ENCODE measurements around the gene SLC39A7.

The SLC39A7 gene

GRCh38 chr6:33249732-33250630, 49.3 kb downstream of the SLC39A7 start:
- Histone ChIP-seq H3K4me1 (ENCODE audit: low read length) (peaks cover 7% of the 10 kb centered on the region), H3K27me3 (ENCODE audit: low read depth, low read length) (no peaks in the 10 kb centered on the region), H3K36me3 (replicated peaks; ENCODE audit: low read depth, low read length) (peaks cover 3% of the 10 kb centered on the region), H3K9ac (ENCODE audit: low read length) (peak overlapping the region; percentile 96), H3K4me2 (ENCODE audit: low read length) (peak overlapping the region; percentile 99), H3K27ac (ENCODE audit: low read length) (peak overlapping the region; percentile 72), H3K9me3 (ENCODE audit: insufficient read depth, low read length) (no peaks in the 10 kb centered on the region), H4K20me1 (ENCODE audit: insufficient read depth, low read length) (no peaks in the 10 kb centered on the region), H2AFZ (ENCODE audit: low read depth, low read length) (0 out of 2 replicates have a peak overlapping the region, but pooled peaks have one; percentile 61), H3K4me3 (ENCODE audit: low read length) (peak overlapping the region; percentile 99), H3K79me2 (ENCODE audit: low read length) (no peaks in the 10 kb centered on the region; the same call in 1 of the 2 replicates)
- no peak for TF ChIP-seq EZH2phosphoT487 (IDR thresholded peaks at IDR 0.05; ENCODE audit: low read depth)
- TF ChIP-seq, protein P1, sequence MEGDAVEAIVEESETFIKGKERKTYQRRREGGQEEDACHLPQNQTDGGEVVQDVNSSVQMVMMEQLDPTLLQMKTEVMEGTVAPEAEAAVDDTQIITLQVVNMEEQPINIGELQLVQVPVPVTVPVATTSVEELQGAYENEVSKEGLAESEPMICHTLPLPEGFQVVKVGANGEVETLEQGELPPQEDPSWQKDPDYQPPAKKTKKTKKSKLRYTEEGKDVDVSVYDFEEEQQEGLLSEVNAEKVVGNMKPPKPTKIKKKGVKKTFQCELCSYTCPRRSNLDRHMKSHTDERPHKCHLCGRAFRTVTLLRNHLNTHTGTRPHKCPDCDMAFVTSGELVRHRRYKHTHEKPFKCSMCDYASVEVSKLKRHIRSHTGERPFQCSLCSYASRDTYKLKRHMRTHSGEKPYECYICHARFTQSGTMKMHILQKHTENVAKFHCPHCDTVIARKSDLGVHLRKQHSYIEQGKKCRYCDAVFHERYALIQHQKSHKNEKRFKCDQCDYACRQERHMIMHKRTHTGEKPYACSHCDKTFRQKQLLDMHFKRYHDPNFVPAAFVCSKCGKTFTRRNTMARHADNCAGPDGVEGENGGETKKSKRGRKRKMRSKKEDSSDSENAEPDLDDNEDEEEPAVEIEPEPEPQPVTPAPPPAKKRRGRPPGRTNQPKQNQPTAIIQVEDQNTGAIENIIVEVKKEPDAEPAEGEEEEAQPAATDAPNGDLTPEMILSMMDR (IDR thresholded peaks at IDR 0.05; ENCODE audit: low read depth, low read length) = no peak

GRCh38 chr6:33250731-33251130, 50.1 kb downstream of the SLC39A7 start:
- no peaks in the 10 kb centered on the region for H3K27me3 ChIP-seq (ENCODE audit: low read depth, low read length)
- H3K4me3 ChIP-seq (ENCODE audit: low read length) = no peak overlapping the region
- peaks cover 3% of the 10 kb centered on the region for H3K36me3 ChIP-seq (replicated peaks; ENCODE audit: low read depth, low read length)
- no peak overlapping the region for H3K9ac ChIP-seq (ENCODE audit: low read length)
- TF ChIP-seq, protein P1 (IDR thresholded peaks at IDR 0.05; ENCODE audit: low read depth, low read length) = no peak
- TF ChIP-seq EZH2phosphoT487 (IDR thresholded peaks at IDR 0.05; ENCODE audit: low read depth) = no peak
- peaks cover 7% of the 10 kb centered on the region for H3K4me1 ChIP-seq (ENCODE audit: low read length)
- H3K9me3 ChIP-seq (ENCODE audit: insufficient read depth, low read length) = no peaks in the 10 kb centered on the region
- no peaks in the 10 kb centered on the region for H4K20me1 ChIP-seq (ENCODE audit: insufficient read depth, low read length)
- H2AFZ ChIP-seq (ENCODE audit: low read depth, low read length) = no peak overlapping the region
- no peak overlapping the region for H3K4me2 ChIP-seq (ENCODE audit: low read length)
- H3K79me2 ChIP-seq (ENCODE audit: low read length) = no peaks in the 10 kb centered on the region; the same call in 1 of the 2 replicates
- no peak overlapping the region for H3K27ac ChIP-seq (ENCODE audit: low read length)

- Histone ChIP-seq H3K9me3 (ENCODE audit: insufficient read depth, low read length) (no peaks in the 10 kb centered on the region), H3K36me3 (replicated peaks; ENCODE audit: low read depth, low read length) (peaks cover 3% of the 10 kb centered on the region), H2AFZ (ENCODE audit: low read depth, low read length) (no peak overlapping the region), H3K4me2 (ENCODE audit: low read length) (no peak overlapping the region), H3K27ac (ENCODE audit: low read length) (no peak overlapping the region), H3K79me2 (ENCODE audit: low read length) (no peaks in the 10 kb centered on the region; the same call in 1 of the 2 replicates), H4K20me1 (ENCODE audit: insufficient read depth, low read length) (no peaks in the 10 kb centered on the region), H3K4me1 (ENCODE audit: low read length) (peaks cover 7% of the 10 kb centered on the region), H3K4me3 (ENCODE audit: low read length) (no peak overlapping the region), H3K27me3 (ENCODE audit: low read depth, low read length) (no peaks in the 10 kb centered on the region), H3K9ac (ENCODE audit: low read length) (no peak overlapping the region)
- no peak for TF ChIP-seq EZH2phosphoT487 (IDR thresholded peaks at IDR 0.05; ENCODE audit: low read depth)
- TF ChIP-seq, protein P1 (IDR thresholded peaks at IDR 0.05; ENCODE audit: low read depth, low read length) = no peak
Measured at GRCh38 chr6:33251395-33252012, 50.8 kb downstream of the SLC39A7 start.

DNA sequence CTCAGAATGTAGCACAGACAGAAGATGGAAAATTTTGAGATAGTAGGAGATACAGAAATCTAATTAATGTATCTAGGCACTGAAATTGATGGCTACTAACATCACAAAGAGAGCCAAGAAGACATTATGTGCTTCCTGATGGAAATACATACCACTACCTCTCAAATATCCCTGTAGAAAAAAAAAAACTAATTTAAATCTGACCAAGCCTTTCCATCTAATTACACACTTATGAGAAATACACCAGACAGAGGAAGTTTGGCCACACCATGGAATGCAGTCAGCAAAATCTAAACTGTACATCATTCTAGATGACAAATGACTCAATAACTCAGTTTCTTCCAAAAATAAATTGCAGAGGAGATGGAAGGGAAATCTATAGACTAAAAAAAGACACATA, 52.1 kb downstream of the SLC39A7 start:
- Histone ChIP-seq H3K79me2 (ENCODE audit: low read length) (no peaks in the 10 kb centered on the region; the same call in 1 of the 2 replicates), H3K27me3 (ENCODE audit: low read depth, low read length) (no peaks in the 10 kb centered on the region), H3K4me1 (ENCODE audit: low read length) (peaks cover 7% of the 10 kb centered on the region), H3K36me3 (replicated peaks; ENCODE audit: low read depth, low read length) (peaks cover 3% of the 10 kb centered on the region), H3K4me3 (ENCODE audit: low read length) (no peak overlapping the region), H2AFZ (ENCODE audit: low read depth, low read length) (no peak overlapping the region), H3K27ac (ENCODE audit: low read length) (no peak overlapping the region), H3K4me2 (ENCODE audit: low read length) (no peak overlapping the region), H4K20me1 (ENCODE audit: insufficient read depth, low read length) (no peaks in the 10 kb centered on the region), H3K9me3 (ENCODE audit: insufficient read depth, low read length) (no peaks in the 10 kb centered on the region), H3K9ac (ENCODE audit: low read length) (no peak overlapping the region)
- TF ChIP-seq EZH2phosphoT487 (IDR thresholded peaks at IDR 0.05; ENCODE audit: low read depth) = no peak
- TF ChIP-seq, protein P1 (IDR thresholded peaks at IDR 0.05; ENCODE audit: low read depth, low read length) = no peak
